H1 (cell line): ENCODE data around the gene CMBL. TPM values are rescaled to one million over a fixed set of nuclear protein-coding genes. Genes with fewer than 3 reads are reported as not detected.

ENCODE experiments used
- polyA plus RNA-seq, 7 experiments: library from polyadenylated mRNA; depleted of rRNA in 3 of 7; stranded (reverse) in 5 of 7; unstranded in 2 of 7; fragments of >200 nt in 5 of 7; fragments of 200-250 nt in 2 of 7; gene quantifications; 1 replicate in 5 of 7; 2 replicates in 1 of 7; 4 replicates in 1 of 7; pipeline versions ENCODE4 v1.2.1 to v1.2.3, GENCODE V29; 2011 to 2013; ENCODE audit warnings: missing spikeins in 2 of 7, mixed read lengths in 2 of 7
- total RNA-seq: library from RNA; stranded (reverse); fragmentation: NEBNext Ultra II Directional; extraction: Animal tissue kit (Norgen Biotek cat#: 25700); gene quantifications from 2 replicates; pipeline ENCODE4 v1.2.1, GENCODE V29; 2021
- TF ChIP-seq, protein P1 (sequence below): fragments of 300-600 bp; sonication (generic); IDR thresholded peaks from 2 replicates; pipeline ENCODE4 v1.7.1; 2012; ENCODE audit warnings: low read length, moderate library complexity, mild to moderate bottlenecking, inconsistent platforms; ENCODE audit not compliant: insufficient replicate concordance

CMBL gene
- total and polyA plus RNA-seq, 2 of the 8 experiments (the other 6 are each of a cell fraction or from before 2014, with no cell fraction given), result 27.9 to 32.1 TPM

DNA sequence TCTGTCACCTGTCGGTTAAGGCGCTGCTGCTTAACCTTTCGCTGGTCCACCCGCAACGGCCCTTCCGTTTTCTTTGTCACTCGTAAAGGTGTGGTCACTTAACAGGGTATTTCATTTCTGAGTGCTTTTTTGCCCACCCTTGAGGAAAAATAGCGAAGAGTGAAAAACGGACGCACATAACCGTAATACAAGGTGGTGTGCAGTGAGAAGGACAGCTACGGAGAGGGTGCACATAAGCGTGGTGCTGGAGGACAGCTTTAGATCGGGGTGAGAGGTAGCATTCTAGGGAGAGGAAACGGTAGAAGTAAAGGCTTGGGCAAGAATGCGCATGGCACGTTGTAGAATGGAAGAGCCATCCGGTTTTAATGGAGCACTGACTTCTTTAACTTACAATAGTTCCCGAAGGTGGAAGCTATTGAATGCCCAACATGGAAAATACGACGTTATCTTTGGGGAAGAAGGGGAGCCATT, 56.9 kb downstream of the CMBL start (continued):
- TF ChIP-seq, protein P1, sequence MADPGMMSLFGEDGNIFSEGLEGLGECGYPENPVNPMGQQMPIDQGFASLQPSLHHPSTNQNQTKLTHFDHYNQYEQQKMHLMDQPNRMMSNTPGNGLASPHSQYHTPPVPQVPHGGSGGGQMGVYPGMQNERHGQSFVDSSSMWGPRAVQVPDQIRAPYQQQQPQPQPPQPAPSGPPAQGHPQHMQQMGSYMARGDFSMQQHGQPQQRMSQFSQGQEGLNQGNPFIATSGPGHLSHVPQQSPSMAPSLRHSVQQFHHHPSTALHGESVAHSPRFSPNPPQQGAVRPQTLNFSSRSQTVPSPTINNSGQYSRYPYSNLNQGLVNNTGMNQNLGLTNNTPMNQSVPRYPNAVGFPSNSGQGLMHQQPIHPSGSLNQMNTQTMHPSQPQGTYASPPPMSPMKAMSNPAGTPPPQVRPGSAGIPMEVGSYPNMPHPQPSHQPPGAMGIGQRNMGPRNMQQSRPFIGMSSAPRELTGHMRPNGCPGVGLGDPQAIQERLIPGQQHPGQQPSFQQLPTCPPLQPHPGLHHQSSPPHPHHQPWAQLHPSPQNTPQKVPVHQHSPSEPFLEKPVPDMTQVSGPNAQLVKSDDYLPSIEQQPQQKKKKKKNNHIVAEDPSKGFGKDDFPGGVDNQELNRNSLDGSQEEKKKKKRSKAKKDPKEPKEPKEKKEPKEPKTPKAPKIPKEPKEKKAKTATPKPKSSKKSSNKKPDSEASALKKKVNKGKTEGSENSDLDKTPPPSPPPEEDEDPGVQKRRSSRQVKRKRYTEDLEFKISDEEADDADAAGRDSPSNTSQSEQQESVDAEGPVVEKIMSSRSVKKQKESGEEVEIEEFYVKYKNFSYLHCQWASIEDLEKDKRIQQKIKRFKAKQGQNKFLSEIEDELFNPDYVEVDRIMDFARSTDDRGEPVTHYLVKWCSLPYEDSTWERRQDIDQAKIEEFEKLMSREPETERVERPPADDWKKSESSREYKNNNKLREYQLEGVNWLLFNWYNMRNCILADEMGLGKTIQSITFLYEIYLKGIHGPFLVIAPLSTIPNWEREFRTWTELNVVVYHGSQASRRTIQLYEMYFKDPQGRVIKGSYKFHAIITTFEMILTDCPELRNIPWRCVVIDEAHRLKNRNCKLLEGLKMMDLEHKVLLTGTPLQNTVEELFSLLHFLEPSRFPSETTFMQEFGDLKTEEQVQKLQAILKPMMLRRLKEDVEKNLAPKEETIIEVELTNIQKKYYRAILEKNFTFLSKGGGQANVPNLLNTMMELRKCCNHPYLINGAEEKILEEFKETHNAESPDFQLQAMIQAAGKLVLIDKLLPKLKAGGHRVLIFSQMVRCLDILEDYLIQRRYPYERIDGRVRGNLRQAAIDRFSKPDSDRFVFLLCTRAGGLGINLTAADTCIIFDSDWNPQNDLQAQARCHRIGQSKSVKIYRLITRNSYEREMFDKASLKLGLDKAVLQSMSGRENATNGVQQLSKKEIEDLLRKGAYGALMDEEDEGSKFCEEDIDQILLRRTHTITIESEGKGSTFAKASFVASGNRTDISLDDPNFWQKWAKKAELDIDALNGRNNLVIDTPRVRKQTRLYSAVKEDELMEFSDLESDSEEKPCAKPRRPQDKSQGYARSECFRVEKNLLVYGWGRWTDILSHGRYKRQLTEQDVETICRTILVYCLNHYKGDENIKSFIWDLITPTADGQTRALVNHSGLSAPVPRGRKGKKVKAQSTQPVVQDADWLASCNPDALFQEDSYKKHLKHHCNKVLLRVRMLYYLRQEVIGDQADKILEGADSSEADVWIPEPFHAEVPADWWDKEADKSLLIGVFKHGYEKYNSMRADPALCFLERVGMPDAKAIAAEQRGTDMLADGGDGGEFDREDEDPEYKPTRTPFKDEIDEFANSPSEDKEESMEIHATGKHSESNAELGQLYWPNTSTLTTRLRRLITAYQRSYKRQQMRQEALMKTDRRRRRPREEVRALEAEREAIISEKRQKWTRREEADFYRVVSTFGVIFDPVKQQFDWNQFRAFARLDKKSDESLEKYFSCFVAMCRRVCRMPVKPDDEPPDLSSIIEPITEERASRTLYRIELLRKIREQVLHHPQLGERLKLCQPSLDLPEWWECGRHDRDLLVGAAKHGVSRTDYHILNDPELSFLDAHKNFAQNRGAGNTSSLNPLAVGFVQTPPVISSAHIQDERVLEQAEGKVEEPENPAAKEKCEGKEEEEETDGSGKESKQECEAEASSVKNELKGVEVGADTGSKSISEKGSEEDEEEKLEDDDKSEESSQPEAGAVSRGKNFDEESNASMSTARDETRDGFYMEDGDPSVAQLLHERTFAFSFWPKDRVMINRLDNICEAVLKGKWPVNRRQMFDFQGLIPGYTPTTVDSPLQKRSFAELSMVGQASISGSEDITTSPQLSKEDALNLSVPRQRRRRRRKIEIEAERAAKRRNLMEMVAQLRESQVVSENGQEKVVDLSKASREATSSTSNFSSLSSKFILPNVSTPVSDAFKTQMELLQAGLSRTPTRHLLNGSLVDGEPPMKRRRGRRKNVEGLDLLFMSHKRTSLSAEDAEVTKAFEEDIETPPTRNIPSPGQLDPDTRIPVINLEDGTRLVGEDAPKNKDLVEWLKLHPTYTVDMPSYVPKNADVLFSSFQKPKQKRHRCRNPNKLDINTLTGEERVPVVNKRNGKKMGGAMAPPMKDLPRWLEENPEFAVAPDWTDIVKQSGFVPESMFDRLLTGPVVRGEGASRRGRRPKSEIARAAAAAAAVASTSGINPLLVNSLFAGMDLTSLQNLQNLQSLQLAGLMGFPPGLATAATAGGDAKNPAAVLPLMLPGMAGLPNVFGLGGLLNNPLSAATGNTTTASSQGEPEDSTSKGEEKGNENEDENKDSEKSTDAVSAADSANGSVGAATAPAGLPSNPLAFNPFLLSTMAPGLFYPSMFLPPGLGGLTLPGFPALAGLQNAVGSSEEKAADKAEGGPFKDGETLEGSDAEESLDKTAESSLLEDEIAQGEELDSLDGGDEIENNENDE, result no peak
